GM12878 (cell line): Measurements from ENCODE around the gene TSR3. TPM values are rescaled to one million over a fixed set of nuclear protein-coding genes. Genes with fewer than 3 reads are reported as not detected.
A peak's percentile ranks its signal among the peaks of the same experiment; 100 is the strongest.

Source experiments
- CREM ChIP-seq: IDR thresholded peaks from 2 replicates; pipeline ENCODE4 v1.6.1; 2014; ENCODE audit warnings: antibody characterized with exemption, low read depth
- MTA2 ChIP-seq: fragments of 450-650 bp; IDR thresholded peaks from 2 replicates; pipeline ENCODE4 v1.6.1; 2016; ENCODE audit warnings: low read depth, mild to moderate bottlenecking, moderate library complexity
- RAD21 ChIP-seq: IDR thresholded peaks from 2 replicates; pipeline ENCODE4 v1.6.1; 2011; ENCODE audit warnings: mild to moderate bottlenecking, low read depth, low read length, moderate library complexity; ENCODE audit not compliant: insufficient read depth
- RELA ChIP-seq: fragments of 450-650 bp; IDR thresholded peaks from 2 replicates; pipeline ENCODE4 v1.8.0; 2014; ENCODE audit warnings: borderline replicate concordance; ENCODE audit not compliant: partially characterized antibody
- SMAD5 ChIP-seq: IDR thresholded peaks from 2 replicates; pipeline ENCODE4 v1.6.1; 2016; ENCODE audit warnings: antibody characterized with exemption, low read depth
- SMARCA5 ChIP-seq: fragments of 450-650 bp; IDR thresholded peaks from 2 replicates; pipeline ENCODE4 v1.6.1; 2017; ENCODE audit warnings: mild to moderate bottlenecking
- SRF ChIP-seq, 2 experiments: IDR thresholded peaks; 2 replicates each; pipeline ENCODE4 v1.6.1; 2011; ENCODE audit warnings: low read depth in 2 of 2, low read length in 2 of 2, mild to moderate bottlenecking in 1 of 2, moderate library complexity in 1 of 2
- ZNF207 ChIP-seq: fragments of 450-650 bp; IDR thresholded peaks from 2 replicates; pipeline ENCODE4 v1.6.1; 2014; ENCODE audit warnings: antibody characterized with exemption, mild to moderate bottlenecking, borderline replicate concordance
- polyA plus RNA-seq, 11 experiments: library from polyadenylated mRNA; depleted of rRNA in 4 of 11; unstranded in 6 of 11; stranded (reverse) in 5 of 11; fragments of >200 nt; fragmentation: Nextera tagmentation in 4 of 11; fragmentation: Illumina TruSeq in 1 of 11; extraction: Ambion mirVana in 4 of 11; extraction: Trizol in 1 of 11; gene quantifications; 1 replicate in 1 of 11; 2 replicates in 10 of 11; pipeline versions ENCODE4 v1.2.1 to v1.2.3, GENCODE V29; 2011 to 2016; ENCODE audit warnings: inconsistent platforms in 2 of 11, missing spikeins in 2 of 11, low read depth in 1 of 11
- total RNA-seq, 4 experiments: library from RNA; depleted of rRNA in 3 of 4; stranded (reverse); fragments of >200 nt in 3 of 4; fragmentation: Illumina TruSeq in 1 of 4; extraction: Trizol in 1 of 4; gene quantifications; 2 replicates each; pipeline versions ENCODE4 v1.2.1 to v1.2.3, GENCODE V29; 2013 to 2021
- TF ChIP-seq, protein P1 (sequence below): fragments of 450-650 bp; IDR thresholded peaks from 2 replicates; pipeline ENCODE4 v1.6.1; 2014; ENCODE audit warnings: mild to moderate bottlenecking
- TF ChIP-seq, protein P2 (sequence below): fragments of 450-650 bp; IDR thresholded peaks from 2 replicates; pipeline ENCODE4 v1.6.1; 2016; ENCODE audit warnings: mild to moderate bottlenecking, moderate library complexity, borderline replicate concordance

The TSR3 gene
- total and polyA plus RNA-seq, 10 of the 15 experiments (the other 5 are each of a cell fraction or from before 2014, with no cell fraction given), result 3.4 to 108 (median 46.9) TPM

DNA sequence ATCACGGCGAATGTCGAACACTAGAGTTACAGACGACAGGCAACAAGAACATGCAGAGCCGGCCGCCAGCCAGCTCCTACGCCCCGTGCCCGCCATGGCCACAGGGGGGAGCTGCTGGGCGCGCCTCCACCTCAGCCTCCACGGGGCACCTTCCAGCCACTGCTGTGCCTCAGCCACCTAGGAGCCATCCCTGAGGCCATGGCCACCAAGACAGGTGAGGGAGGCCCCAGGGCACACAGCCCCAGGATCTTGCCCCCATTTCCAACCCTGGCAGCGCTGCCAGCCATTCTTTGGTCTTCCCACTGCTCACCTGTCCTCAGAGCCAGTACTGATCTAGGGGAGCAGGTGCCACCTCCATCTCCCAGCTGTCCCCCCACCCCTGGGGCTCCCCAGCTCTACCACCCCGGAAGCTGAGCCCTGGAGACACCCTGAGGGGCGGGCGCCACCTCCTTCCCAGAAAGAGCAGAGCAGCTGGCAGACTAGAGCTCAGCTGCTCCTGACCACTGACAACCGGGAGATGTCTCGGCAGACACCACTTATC is 11.9 kb upstream of the TSR3 start (continued):
- TF ChIP-seq, protein P1, sequence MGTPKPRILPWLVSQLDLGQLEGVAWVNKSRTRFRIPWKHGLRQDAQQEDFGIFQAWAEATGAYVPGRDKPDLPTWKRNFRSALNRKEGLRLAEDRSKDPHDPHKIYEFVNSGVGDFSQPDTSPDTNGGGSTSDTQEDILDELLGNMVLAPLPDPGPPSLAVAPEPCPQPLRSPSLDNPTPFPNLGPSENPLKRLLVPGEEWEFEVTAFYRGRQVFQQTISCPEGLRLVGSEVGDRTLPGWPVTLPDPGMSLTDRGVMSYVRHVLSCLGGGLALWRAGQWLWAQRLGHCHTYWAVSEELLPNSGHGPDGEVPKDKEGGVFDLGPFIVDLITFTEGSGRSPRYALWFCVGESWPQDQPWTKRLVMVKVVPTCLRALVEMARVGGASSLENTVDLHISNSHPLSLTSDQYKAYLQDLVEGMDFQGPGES, result no peak
- TF ChIP-seq, protein P2, sequence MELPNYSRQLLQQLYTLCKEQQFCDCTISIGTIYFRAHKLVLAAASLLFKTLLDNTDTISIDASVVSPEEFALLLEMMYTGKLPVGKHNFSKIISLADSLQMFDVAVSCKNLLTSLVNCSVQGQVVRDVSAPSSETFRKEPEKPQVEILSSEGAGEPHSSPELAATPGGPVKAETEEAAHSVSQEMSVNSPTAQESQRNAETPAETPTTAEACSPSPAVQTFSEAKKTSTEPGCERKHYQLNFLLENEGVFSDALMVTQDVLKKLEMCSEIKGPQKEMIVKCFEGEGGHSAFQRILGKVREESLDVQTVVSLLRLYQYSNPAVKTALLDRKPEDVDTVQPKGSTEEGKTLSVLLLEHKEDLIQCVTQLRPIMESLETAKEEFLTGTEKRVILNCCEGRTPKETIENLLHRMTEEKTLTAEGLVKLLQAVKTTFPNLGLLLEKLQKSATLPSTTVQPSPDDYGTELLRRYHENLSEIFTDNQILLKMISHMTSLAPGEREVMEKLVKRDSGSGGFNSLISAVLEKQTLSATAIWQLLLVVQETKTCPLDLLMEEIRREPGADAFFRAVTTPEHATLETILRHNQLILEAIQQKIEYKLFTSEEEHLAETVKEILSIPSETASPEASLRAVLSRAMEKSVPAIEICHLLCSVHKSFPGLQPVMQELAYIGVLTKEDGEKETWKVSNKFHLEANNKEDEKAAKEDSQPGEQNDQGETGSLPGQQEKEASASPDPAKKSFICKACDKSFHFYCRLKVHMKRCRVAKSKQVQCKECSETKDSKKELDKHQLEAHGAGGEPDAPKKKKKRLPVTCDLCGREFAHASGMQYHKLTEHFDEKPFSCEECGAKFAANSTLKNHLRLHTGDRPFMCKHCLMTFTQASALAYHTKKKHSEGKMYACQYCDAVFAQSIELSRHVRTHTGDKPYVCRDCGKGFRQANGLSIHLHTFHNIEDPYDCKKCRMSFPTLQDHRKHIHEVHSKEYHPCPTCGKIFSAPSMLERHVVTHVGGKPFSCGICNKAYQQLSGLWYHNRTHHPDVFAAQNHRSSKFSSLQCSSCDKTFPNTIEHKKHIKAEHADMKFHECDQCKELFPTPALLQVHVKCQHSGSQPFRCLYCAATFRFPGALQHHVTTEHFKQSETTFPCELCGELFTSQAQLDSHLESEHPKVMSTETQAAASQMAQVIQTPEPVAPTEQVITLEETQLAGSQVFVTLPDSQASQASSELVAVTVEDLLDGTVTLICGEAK, result no peak
- TF ChIP-seq ZNF207 (no peak), RELA (peak; percentile 34), SRF (IDR thresholded peaks at IDR 0.05; ENCODE audit: low read depth in 2 of 2, low read length in 2 of 2) (no peak), CREM (no peak), SMARCA5 (peak; percentile 81), SMAD5 (no peak), RAD21 (peak; percentile 47), MTA2 (no peak)
